ENCODE results near the gene ITLN2.
A peak's percentile ranks its signal among the peaks of the same experiment; 100 is the strongest.
"Not testable (repeated sequence)": the region's sequence is repeated elsewhere in the genome, so short reads cannot be mapped to it uniquely, and the experiment has no call there.

ITLN2 gene

DNA sequence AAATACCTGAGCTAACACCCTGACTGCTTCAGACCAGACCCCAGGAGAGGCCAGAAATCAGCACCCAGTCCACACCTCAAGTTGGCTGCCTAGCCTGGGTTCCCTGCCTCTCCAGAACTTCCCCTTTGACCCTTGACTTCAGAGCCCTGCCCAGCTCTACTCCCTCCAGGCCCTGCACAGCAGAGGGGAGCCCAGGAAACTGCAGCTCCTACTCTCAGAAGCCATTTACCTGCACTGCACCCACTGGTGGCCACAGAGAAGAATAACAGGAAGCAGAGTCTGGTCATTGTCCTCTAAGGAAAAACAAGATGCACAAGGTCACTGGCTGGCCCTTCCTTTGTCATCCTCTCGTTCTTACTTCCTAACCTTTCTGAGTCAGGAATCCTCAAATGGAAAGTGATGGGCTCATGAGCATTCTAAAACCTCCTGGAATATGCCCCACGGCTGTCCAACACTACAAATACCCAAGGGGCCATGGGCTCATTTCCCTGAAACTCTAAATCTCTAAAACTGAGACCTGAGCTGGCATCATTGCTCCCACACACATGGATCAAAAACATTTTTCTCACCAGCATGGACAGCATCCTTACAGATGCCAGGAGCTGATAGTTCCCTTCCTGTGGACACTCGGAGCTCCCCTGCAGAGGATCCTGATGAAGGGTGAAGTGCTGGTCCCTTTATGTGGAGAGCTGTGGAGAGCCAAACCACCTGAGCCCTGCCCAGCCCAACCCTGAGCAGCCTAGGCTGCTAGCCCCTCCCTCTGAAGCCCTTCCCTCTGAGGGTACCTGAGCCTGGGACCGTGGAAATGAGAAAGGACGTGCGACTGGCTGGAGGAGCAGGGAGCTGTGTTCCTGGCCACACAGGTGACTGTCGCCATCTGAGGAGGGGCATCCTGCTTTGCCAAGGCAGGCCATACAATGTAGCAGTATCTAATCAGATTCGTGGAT is at the start of gene ITLN2:
Gene ITLN2 (minus strand): TSS at position 652 of the 947 bp plus-strand sequence. CDS start 68 bp downstream, at position 584.
- peak; percentile 29 for DNase-seq (ENCODE audit: low read depth, low spot score)

DNA sequence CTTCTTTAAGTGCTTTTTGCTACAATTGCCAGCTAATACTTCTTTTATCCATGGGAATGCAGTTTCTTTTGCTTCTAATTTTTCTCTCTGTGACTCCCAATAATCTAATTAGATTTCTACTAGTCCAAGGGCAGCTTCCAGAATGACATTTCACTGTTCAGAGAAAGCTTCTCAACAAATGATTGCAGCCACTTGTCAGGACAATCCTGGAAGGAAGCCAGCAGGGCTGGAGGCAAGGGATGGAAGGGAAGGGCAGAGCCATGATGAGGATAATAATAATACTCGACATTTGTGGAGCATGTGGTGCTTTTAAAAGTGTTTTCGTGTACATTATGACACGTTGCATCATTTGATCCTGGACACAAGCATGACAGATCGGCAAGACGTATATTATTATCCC is 46.9 kb upstream of the ITLN2 start:
- DNase-seq (ENCODE audit: low read depth, low spot score): no peak

GRCh38 chr1:161000736-161001480 is 46.3 kb upstream of the ITLN2 start:
- DNase-seq (ENCODE audit: low read depth, low spot score): no peak

GRCh38 chr1:160999376-160999775 is 44.8 kb upstream of the ITLN2 start:
- DNase-seq (ENCODE audit: low read depth, low spot score): no peak

GRCh38 chr1:160997323-160998038 is 42.9 kb upstream of the ITLN2 start:
- peak; percentile 39 for DNase-seq (ENCODE audit: low read depth, low spot score)

DNA sequence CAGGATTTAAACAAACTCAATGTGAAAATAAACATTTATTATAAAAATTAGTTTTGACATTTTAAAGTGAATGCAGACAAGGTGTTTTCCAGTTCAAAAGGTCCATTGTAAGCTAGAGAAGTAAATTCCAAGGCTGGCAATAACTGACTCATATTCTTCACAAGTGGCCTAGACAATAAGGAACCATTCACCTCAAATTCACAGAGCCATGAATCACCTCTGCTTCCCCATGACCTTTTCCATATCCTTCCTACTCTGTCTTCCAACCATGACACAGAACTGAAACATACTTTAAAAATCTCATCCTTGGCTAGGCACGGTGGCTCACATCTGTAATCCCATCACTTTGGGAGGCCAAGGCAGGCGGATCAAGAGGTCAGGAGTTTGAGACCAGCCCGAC is 41.6 kb upstream of the ITLN2 start:
- DNase-seq (ENCODE audit: low read depth, low spot score): peak; percentile 63

- peak; percentile 58 for DNase-seq (ENCODE audit: low read depth, low spot score)
Measured at GRCh38 chr1:160993544-160994193, 39.1 kb upstream of the ITLN2 start.

- DNase-seq (ENCODE audit: low read depth, low spot score): not testable (repeated sequence)
Measured at GRCh38 chr1:160992036-160992435, 37.4 kb upstream of the ITLN2 start.

DNA sequence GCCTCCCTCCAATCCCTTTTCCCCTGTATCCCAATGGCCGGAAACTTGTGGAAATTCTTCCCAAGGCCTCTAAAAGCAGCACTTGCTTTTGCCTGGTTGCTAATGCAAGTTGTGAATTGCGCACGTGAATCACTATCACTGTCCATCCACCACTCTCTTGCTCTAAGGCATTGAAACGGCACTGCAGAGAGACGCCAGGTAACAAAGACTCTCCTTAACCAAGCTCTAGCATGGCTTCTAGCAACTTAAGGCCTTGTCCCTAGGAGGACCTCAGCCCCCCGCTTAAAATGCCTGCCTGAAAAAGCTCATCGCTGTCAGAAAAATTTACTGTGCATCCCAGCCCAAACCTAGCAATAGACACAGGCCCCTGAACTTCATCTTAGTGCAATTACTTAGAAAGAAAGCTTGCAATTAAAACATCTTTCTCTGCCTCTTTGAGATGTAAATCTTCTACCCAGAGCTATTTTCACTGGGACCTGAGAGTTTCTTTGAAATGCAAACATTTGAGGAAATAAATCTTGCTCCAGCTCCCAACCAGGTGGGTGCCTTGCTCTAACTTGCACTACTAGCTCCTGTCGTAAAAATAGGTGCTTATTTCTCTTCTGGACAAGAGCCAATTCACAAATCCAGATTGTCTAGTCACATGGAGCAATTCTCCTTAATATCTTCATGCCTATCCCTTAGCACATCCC is 32.9 kb upstream of the ITLN2 start:
- no peak for DNase-seq (ENCODE audit: low read depth, low spot score)

- DNase-seq (ENCODE audit: low read depth, low spot score): no peak
Measured at GRCh38 chr1:160985723-160986122, 31.1 kb upstream of the ITLN2 start.

GRCh38 chr1:160981584-160982411 is 27.2 kb upstream of the ITLN2 start:
- DNase-seq (ENCODE audit: low read depth, low spot score): no peak

DNA sequence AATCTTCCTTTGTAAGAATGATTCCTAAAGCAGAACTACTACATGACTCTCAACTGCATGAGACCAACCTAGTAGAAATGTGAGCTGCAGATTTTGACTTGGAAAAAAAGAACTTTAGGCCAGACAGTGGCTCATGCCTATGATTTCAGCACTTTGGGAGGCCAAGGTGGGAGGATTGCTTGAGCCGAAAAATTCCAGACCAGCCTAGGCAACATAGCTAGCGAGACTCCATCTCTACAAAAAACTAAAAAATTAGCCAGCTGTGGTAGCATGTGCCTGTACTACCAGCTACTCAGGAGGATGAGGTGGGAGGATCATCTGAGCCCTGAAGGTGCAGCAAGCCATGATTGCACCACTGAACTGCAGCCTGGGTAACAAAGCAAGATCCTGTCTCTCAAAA is 24.7 kb upstream of the ITLN2 start:
- no peak for DNase-seq (ENCODE audit: low read depth, low spot score)

GRCh38 chr1:160978510-160978927 is 23.9 kb upstream of the ITLN2 start:
- no peak for DNase-seq (ENCODE audit: low read depth, low spot score)

DNA sequence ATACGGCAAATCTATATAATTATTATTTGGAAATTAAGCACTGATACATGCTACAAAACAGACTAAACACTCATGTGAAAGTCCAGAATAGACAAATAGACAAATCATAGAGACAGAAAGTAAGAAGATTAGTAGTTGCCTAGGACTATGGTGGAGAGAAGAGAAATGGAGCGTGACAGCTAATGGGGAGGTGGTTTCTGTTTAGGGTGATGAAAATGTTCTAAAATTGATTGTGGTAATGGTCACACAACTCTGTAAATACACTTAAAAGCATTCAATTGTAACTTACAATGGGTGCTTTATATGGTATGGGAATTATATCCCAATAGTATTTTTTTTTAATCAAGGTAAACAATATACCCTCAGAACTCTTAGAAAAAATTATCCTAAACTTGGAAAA is 20.4 kb upstream of the ITLN2 start:
- no peak for DNase-seq (ENCODE audit: low read depth, low spot score)

DNA sequence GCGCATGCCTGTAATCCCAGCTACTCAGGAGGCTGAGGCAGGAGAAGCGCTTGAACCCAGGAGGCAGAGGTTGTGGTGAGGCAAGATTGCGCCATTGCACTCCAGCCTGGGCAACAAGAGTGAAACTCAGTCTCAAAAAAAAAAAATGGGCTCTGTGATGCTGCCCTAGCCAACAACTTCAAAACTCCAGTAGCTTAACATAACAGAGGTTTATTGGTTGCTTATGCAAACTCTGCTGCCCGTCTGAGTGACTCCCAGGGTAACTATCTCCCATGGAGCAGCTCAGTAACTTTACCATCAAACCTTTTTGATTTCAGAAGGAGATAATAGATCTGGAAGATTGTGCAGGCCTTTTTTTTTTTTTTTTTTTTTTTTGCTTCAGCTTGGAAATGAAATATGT is 18.9 kb upstream of the ITLN2 start:
- no peak for DNase-seq (ENCODE audit: low read depth, low spot score)

DNA sequence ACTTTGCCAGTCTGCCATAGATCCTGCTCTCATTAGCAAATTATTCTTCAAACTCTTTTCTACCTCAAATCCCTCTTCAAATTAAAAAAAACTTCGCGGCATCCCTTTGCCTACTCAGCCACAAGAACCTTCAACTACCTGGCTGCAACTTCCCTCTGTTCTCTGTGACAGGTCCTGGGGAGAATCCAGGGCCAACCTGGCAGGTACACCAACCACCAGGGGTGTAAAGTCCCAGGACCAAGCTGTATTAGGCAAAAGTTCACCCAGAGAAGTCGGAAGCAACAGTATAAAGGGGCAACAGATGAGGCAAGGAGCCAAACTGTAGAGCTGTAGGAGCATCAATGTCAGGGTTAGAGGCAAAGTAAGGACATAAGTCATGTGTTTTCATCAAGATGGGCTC is 18.3 kb upstream of the ITLN2 start:
- DNase-seq (ENCODE audit: low read depth, low spot score): no peak

DNA sequence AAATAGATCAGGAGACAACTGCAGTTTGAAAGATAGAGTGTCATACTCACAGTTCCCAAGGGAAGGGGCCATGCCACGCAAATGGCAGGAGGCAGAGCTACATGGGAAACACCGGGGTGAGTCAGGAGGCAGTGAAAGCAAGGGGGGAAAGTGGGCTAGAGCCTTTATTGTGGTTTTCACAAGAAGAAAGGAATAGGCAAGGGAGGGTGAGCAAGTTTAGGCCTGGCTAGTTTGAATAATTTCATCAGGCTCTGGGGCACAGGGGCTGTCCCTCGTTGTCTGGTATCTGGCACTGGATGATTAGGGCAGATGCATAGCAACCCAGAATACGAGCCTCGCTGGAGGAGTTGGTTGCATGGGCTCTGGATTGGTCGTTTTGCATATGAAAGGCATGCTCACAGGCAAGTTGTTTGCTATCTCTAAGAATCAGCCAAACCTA is 17.0 kb upstream of the ITLN2 start:
- peak; percentile 43 for DNase-seq (ENCODE audit: low read depth, low spot score)

GRCh38 chr1:160963521-160963920 is 8.9 kb upstream of the ITLN2 start:
- DNase-seq (ENCODE audit: low read depth, low spot score): no peak

GRCh38 chr1:160961419-160961818 is 6.8 kb upstream of the ITLN2 start:
- no peak for DNase-seq (ENCODE audit: low read depth, low spot score)

DNA sequence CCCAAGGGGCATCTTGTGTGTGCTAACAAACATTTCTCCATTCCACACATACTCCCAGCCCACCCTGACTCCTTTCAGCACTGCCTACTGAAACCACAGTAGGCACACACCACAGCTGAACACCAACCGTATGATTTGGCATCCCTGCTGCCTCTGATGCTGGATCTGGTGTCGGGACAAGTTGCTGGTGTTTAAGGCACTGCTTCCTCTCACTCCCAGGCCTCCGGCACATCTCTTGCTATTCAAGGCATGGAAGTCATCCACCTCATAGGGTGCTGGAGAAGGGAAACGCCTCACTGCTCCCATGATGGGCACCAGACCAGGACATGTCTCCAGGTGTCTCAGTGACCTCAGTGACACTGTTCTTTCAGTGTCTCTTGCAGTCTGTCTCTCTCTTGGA is 2.4 kb upstream of the ITLN2 start:
- no peak for DNase-seq (ENCODE audit: low read depth, low spot score)

All from astrocyte of the hippocampus (primary cell).